PFSK-1 (cell line): ENCODE data around the gene ATXN7L1.

ENCODE experiments used
- POLR2AphosphoS5 ChIP-seq: IDR thresholded peaks from 2 replicates; pipeline ENCODE4 v1.6.1; 2012; ENCODE audit warnings: low read depth, mild to moderate bottlenecking, control low read depth, low read length, moderate library complexity
- REST ChIP-seq, 2 experiments: IDR thresholded peaks; 2 replicates each; pipeline versions ENCODE4 v1.6.1 to v1.8.0; 2011 to 2012; ENCODE audit warnings: low read depth in 2 of 2, low read length in 2 of 2, control low read depth in 1 of 2, inconsistent platforms in 1 of 2, mild to moderate bottlenecking in 1 of 2, moderate library complexity in 1 of 2; ENCODE audit not compliant: insufficient read depth in 1 of 2
- TAF1 ChIP-seq: IDR thresholded peaks from 2 replicates; pipeline ENCODE4 v1.6.1; 2012; ENCODE audit warnings: low read length, control low read depth, borderline replicate concordance; ENCODE audit not compliant: insufficient read depth

- TF ChIP-seq POLR2AphosphoS5 (no peak), TAF1 (no peak), REST (IDR thresholded peaks at IDR 0.05; ENCODE audit: insufficient read depth in 1 of 2, low read depth in 2 of 2, low read length in 2 of 2) (no peak)
Measured at GRCh38 chr7:105879782-105880181, 3.4 kb upstream of the ATXN7L1 start.
